ENCODE data around the gene TRAF1.
A peak's percentile ranks its signal among the peaks of the same experiment; 100 is the strongest.

TRAF1 gene

GRCh38 chr9:120929229-120929791 is 2.7 kb upstream of the TRAF1 start:
- Histone ChIP-seq H3K36me3 (ENCODE audit: low read length) (no peaks in the 10 kb centered on the region), H3K27ac (ENCODE audit: low read depth, low read length) (peak overlapping the region; percentile 34; the same call in 1 of the 2 replicates), H3K9me2 (replicated peaks; ENCODE audit: insufficient read depth, low read length) (no peaks in the 10 kb centered on the region), H3K4me2 (ENCODE audit: low read depth, low read length, poor library complexity, severe bottlenecking) (peak overlapping the region; percentile 66), H3K9ac (ENCODE audit: low read length) (peak overlapping the region; percentile 58), H3K4me3 (ENCODE audit: insufficient read depth, low read length, poor library complexity, severe bottlenecking) (peak overlapping the region; percentile 42), H3K27me3 (ENCODE audit: low read length) (no peaks in the 10 kb centered on the region), H2AFZ (ENCODE audit: low read depth, low read length, severe bottlenecking) (peak overlapping the region; percentile 71), H3K9me3 (ENCODE audit: insufficient read depth, low read length) (no peaks in the 10 kb centered on the region), H4K20me1 (ENCODE audit: low read depth, low read length) (no peaks in the 10 kb centered on the region), H3F3A (ENCODE audit: insufficient read depth) (peaks cover 52% of the 10 kb centered on the region), H3K79me2 (ENCODE audit: insufficient read depth, low read length) (no peaks in the 10 kb centered on the region)
- TF ChIP-seq CTCF (IDR thresholded peaks at IDR 0.05; ENCODE audit: insufficient read depth, low read length, poor library complexity, severe bottlenecking) (no peak), EZH2phosphoT487 (conservative IDR thresholded peaks at IDR 0.05; ENCODE audit: low read length) (no peak)

GRCh38 chr9:120928483-120929228 is 2.1 kb upstream of the TRAF1 start:
- Histone ChIP-seq H4K20me1 (ENCODE audit: low read depth, low read length) (no peaks in the 10 kb centered on the region), H3K27me3 (ENCODE audit: low read length) (no peaks in the 10 kb centered on the region), H3K9me3 (ENCODE audit: insufficient read depth, low read length) (no peaks in the 10 kb centered on the region), H3K36me3 (ENCODE audit: low read length) (no peaks in the 10 kb centered on the region), H3F3A (ENCODE audit: insufficient read depth) (peaks cover 46% of the 10 kb centered on the region), H2AFZ (ENCODE audit: low read depth, low read length, severe bottlenecking) (peak overlapping the region; percentile 71), H3K4me3 (ENCODE audit: insufficient read depth, low read length, poor library complexity, severe bottlenecking) (peak overlapping the region; percentile 42), H3K79me2 (ENCODE audit: insufficient read depth, low read length) (no peaks in the 10 kb centered on the region), H3K27ac (ENCODE audit: low read depth, low read length) (peak overlapping the region; percentile 33), H3K9me2 (replicated peaks; ENCODE audit: insufficient read depth, low read length) (no peaks in the 10 kb centered on the region), H3K9ac (ENCODE audit: low read length) (peak overlapping the region; percentile 58), H3K4me2 (ENCODE audit: low read depth, low read length, poor library complexity, severe bottlenecking) (peak overlapping the region; percentile 66)
- TF ChIP-seq CTCF (IDR thresholded peaks at IDR 0.05; ENCODE audit: insufficient read depth, low read length, poor library complexity, severe bottlenecking) = no peak
- TF ChIP-seq EZH2phosphoT487 (conservative IDR thresholded peaks at IDR 0.05; ENCODE audit: low read length) = no peak

- Histone ChIP-seq H3F3A (ENCODE audit: insufficient read depth) (peaks cover 40% of the 10 kb centered on the region), H3K27ac (ENCODE audit: low read depth, low read length) (0 out of 2 replicates have a peak overlapping the region, but pooled peaks have one; percentile 11), H3K27me3 (ENCODE audit: low read length) (no peaks in the 10 kb centered on the region), H3K36me3 (ENCODE audit: low read length) (no peaks in the 10 kb centered on the region), H3K79me2 (ENCODE audit: insufficient read depth, low read length) (no peaks in the 10 kb centered on the region), H3K9me2 (replicated peaks; ENCODE audit: insufficient read depth, low read length) (no peaks in the 10 kb centered on the region), H3K4me2 (ENCODE audit: low read depth, low read length, poor library complexity, severe bottlenecking) (peak overlapping the region; percentile 66), H3K9ac (ENCODE audit: low read length) (peak overlapping the region; percentile 58), H3K9me3 (ENCODE audit: insufficient read depth, low read length) (no peaks in the 10 kb centered on the region), H4K20me1 (ENCODE audit: low read depth, low read length) (no peaks in the 10 kb centered on the region), H3K4me3 (ENCODE audit: insufficient read depth, low read length, poor library complexity, severe bottlenecking) (peak overlapping the region; percentile 42), H2AFZ (ENCODE audit: low read depth, low read length, severe bottlenecking) (no peak overlapping the region)
- TF ChIP-seq CTCF (IDR thresholded peaks at IDR 0.05; ENCODE audit: insufficient read depth, low read length, poor library complexity, severe bottlenecking) (no peak), EZH2phosphoT487 (conservative IDR thresholded peaks at IDR 0.05; ENCODE audit: low read length) (no peak)
Observed at GRCh38 chr9:120928015-120928482, 1.5 kb upstream of the TRAF1 start.

Measured in SU-DHL-6 (cell line).